ENCODE data around the gene FBXO10.

FBXO10 gene

DNA sequence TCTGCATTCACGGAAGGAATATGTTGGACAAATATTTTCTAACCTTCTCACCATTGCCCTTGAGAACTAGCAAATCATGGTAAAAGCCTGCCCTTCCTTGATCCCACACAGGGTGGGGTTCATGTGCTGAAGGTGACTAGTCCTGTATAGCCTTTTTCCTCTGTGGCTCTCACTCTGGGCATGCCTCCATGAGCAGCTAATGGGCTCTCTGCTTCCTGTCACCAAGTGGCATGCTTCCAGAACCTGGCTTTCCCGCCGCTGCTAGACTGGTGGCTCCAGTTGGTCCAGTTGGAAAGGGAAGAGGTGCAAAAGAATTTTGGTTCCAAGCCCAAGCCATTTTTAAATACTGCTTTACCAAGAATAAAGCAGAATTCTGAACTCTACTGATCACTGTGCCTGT is 35.5 kb downstream of the FBXO10 start:
- Histone ChIP-seq H3K79me2 (ENCODE audit: low read length) (no peaks in the 10 kb centered on the region), H3K4me1 (ENCODE audit: low read length) (peaks cover 9% of the 10 kb centered on the region), H3K27ac (ENCODE audit: low read length) (no peak overlapping the region), H3K9me3 (ENCODE audit: insufficient read depth, low read length) (no peaks in the 10 kb centered on the region), H3K36me3 (replicated peaks; ENCODE audit: low read depth, low read length) (peaks cover 11% of the 10 kb centered on the region), H3K27me3 (ENCODE audit: low read depth, low read length) (no peaks in the 10 kb centered on the region), H3K4me2 (ENCODE audit: low read length) (no peak overlapping the region), H3K9ac (ENCODE audit: low read length) (no peak overlapping the region), H3K4me3 (ENCODE audit: low read length) (no peak overlapping the region), H2AFZ (ENCODE audit: low read depth, low read length) (no peak overlapping the region), H4K20me1 (ENCODE audit: insufficient read depth, low read length) (no peaks in the 10 kb centered on the region)
- TF ChIP-seq, protein P1, sequence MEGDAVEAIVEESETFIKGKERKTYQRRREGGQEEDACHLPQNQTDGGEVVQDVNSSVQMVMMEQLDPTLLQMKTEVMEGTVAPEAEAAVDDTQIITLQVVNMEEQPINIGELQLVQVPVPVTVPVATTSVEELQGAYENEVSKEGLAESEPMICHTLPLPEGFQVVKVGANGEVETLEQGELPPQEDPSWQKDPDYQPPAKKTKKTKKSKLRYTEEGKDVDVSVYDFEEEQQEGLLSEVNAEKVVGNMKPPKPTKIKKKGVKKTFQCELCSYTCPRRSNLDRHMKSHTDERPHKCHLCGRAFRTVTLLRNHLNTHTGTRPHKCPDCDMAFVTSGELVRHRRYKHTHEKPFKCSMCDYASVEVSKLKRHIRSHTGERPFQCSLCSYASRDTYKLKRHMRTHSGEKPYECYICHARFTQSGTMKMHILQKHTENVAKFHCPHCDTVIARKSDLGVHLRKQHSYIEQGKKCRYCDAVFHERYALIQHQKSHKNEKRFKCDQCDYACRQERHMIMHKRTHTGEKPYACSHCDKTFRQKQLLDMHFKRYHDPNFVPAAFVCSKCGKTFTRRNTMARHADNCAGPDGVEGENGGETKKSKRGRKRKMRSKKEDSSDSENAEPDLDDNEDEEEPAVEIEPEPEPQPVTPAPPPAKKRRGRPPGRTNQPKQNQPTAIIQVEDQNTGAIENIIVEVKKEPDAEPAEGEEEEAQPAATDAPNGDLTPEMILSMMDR (IDR thresholded peaks at IDR 0.05; ENCODE audit: low read depth, low read length) = no peak
- TF ChIP-seq EZH2phosphoT487 (IDR thresholded peaks at IDR 0.05; ENCODE audit: low read depth) = no peak

DNA sequence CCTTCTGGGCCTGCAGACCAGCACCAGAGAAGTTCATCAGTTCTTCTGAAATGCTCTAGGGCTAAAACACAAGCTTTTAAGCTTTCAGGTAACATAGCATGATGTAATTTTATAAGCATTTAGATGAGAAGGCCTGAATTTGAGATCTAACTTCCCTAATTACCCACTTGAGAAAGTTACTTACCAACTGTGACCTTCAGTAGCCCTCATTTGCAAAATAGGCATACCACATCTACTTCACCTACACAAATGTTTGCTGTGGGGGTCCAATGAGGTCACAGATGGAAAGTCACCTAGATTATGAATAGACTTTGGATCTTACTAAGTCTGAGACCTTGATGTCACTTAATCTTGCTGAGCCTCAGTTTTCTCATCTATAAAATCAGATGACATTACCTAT is 36.5 kb downstream of the FBXO10 start:
- Histone ChIP-seq H2AFZ (ENCODE audit: low read depth, low read length) (no peak overlapping the region), H3K27me3 (ENCODE audit: low read depth, low read length) (no peaks in the 10 kb centered on the region), H3K36me3 (replicated peaks; ENCODE audit: low read depth, low read length) (peaks cover 11% of the 10 kb centered on the region), H3K4me2 (ENCODE audit: low read length) (no peak overlapping the region), H3K9me3 (ENCODE audit: insufficient read depth, low read length) (no peaks in the 10 kb centered on the region), H3K27ac (ENCODE audit: low read length) (no peak overlapping the region), H3K4me1 (ENCODE audit: low read length) (peaks cover 9% of the 10 kb centered on the region), H3K79me2 (ENCODE audit: low read length) (no peaks in the 10 kb centered on the region), H3K4me3 (ENCODE audit: low read length) (no peak overlapping the region), H3K9ac (ENCODE audit: low read length) (no peak overlapping the region), H4K20me1 (ENCODE audit: insufficient read depth, low read length) (no peaks in the 10 kb centered on the region)
- TF ChIP-seq EZH2phosphoT487 (IDR thresholded peaks at IDR 0.05; ENCODE audit: low read depth) = no peak
- TF ChIP-seq, protein P1 (IDR thresholded peaks at IDR 0.05; ENCODE audit: low read depth, low read length) = no peak

DNA sequence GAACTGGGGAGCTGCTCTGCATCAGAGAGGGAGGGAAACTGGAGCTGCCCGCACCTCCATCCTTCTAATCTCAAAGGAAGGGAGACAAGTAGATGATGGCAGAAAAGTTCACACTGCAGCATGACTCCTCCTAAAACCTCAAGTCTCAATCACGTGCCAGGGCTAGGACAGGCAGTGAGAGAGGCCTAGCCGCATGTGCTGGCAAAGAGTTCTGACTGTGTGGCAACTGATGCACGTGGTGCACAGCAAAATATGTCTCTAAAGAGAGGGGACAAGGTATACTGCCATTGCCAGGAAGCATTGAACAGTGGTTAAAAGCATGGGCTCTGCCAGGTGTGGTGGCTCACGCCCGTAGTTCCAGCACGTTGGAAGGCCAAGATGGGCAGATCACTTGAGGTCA is 38.1 kb downstream of the FBXO10 start:
- Histone ChIP-seq H3K9ac (ENCODE audit: low read length) (no peak overlapping the region), H3K4me3 (ENCODE audit: low read length) (no peak overlapping the region), H3K36me3 (replicated peaks; ENCODE audit: low read depth, low read length) (peaks cover 11% of the 10 kb centered on the region), H3K9me3 (ENCODE audit: insufficient read depth, low read length) (no peaks in the 10 kb centered on the region), H4K20me1 (ENCODE audit: insufficient read depth, low read length) (no peaks in the 10 kb centered on the region), H3K27ac (ENCODE audit: low read length) (no peak overlapping the region), H3K79me2 (ENCODE audit: low read length) (no peaks in the 10 kb centered on the region), H3K4me1 (ENCODE audit: low read length) (peaks cover 5% of the 10 kb centered on the region), H2AFZ (ENCODE audit: low read depth, low read length) (no peak overlapping the region), H3K4me2 (ENCODE audit: low read length) (no peak overlapping the region), H3K27me3 (ENCODE audit: low read depth, low read length) (no peaks in the 10 kb centered on the region)
- TF ChIP-seq, protein P1 (IDR thresholded peaks at IDR 0.05; ENCODE audit: low read depth, low read length) = no peak
- no peak for TF ChIP-seq EZH2phosphoT487 (IDR thresholded peaks at IDR 0.05; ENCODE audit: low read depth)

DNA sequence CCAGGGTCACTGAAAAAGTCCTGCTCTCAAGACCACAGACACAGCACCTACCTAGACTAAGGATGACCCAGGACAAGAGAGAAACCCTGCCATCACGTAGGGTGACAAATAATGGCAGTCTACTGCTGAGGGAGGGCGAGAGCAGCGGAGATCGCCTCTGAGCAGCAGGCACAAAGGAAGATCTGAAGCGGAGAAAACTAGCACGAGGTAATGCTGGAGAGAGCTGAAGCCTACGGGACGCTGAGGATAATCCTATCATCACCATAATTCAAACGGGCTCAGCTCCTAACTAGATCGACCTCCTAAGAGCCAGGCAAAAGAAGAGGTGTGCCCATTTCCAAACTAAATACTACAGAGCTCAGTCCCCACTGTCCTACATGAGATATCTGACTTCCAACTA is 41.3 kb downstream of the FBXO10 start:
- Histone ChIP-seq H3K27ac (ENCODE audit: low read length) (no peak overlapping the region), H3K9ac (ENCODE audit: low read length) (no peak overlapping the region), H3K36me3 (replicated peaks; ENCODE audit: low read depth, low read length) (peaks cover 15% of the 10 kb centered on the region), H3K4me1 (ENCODE audit: low read length) (peaks cover 15% of the 10 kb centered on the region), H3K9me3 (ENCODE audit: insufficient read depth, low read length) (no peaks in the 10 kb centered on the region), H3K4me3 (ENCODE audit: low read length) (no peak overlapping the region), H2AFZ (ENCODE audit: low read depth, low read length) (no peak overlapping the region), H4K20me1 (ENCODE audit: insufficient read depth, low read length) (no peaks in the 10 kb centered on the region), H3K4me2 (ENCODE audit: low read length) (no peak overlapping the region), H3K79me2 (ENCODE audit: low read length) (no peaks in the 10 kb centered on the region), H3K27me3 (ENCODE audit: low read depth, low read length) (no peaks in the 10 kb centered on the region)
- TF ChIP-seq EZH2phosphoT487 (IDR thresholded peaks at IDR 0.05; ENCODE audit: low read depth) = no peak
- TF ChIP-seq, protein P1 (IDR thresholded peaks at IDR 0.05; ENCODE audit: low read depth, low read length) = no peak

Measured in OCI-LY3 (cell line).